GM23338 (cell line): ENCODE measurements around the gene FMN1.

Experiments
- EZH2phosphoT487 ChIP-seq: fragments of 200-600 bp; sonication (generic); IDR thresholded peaks from one replicate; pipeline ENCODE4 v1.8.1; 2018; ENCODE audit warnings: antibody characterized with exemption; ENCODE audit not compliant: unreplicated experiment
- POLR2AphosphoS5 ChIP-seq: IDR thresholded peaks from 2 replicates; pipeline ENCODE4 v1.6.1; 2016; ENCODE audit warnings: antibody characterized with exemption, low read depth

DNA sequence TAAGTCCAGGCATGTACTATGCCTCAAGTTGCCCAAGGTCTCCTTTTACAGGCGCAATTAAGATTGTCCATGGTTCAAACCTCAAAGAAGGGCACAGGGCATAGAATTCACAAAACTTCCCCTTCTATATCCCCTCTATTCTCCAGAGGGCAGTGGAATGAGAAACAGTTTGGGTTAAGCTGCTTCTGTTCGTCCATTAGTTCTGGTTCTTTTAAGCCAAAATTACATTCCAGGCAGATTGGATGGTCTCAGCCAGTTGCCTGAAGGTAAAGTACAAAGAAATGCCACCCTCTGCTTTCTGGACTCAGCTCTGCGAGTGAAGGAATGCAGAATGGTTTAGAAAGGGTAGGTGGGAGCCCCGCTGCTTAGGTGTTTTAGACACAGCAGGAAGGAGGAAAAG, 276.0 kb downstream of the FMN1 start:
- TF ChIP-seq POLR2AphosphoS5 (no peak), EZH2phosphoT487 (no peak)
